Measurements from ENCODE around the gene SLC52A3. TPM values are rescaled to one million over a fixed set of nuclear protein-coding genes. Genes with fewer than 3 reads are reported as not detected.

Gene SLC52A3
- total RNA-seq, 1 experiment from 2014 or later = 7.7 TPM

GRCh38 chr20:761418-762381, 6.6 kb downstream of the SLC52A3 start (continued):
- no peak for TF ChIP-seq ESRRA (CRISPR knock-in tag; IDR thresholded peaks at IDR 0.05; ENCODE audit: borderline replicate concordance)

GRCh38 chr20:760751-761417, 7.4 kb downstream of the SLC52A3 start:
- Mint-ChIP-seq H3K27me3 (ENCODE audit: low read depth) (peaks cover 13% of the 10 kb centered on the region), H3K4me3 (peak overlapping the region; percentile 12; the same call in 1 of the 2 replicates), H3K36me3 (peaks cover 16% of the 10 kb centered on the region; the same call in 1 of the 2 replicates), H3K27ac (no peak overlapping the region), H3K9me3 (no peaks in the 10 kb centered on the region), H3K4me1 (peaks cover 11% of the 10 kb centered on the region)
- POLR2A ChIA-PET = no interaction called here
- DNase-seq (ENCODE audit: low spot score) (peak; percentile 76), ATAC-seq (peak; percentile 89)
- CTCF ChIA-PET = interaction anchor here (0.5 to 2.0 kb wide), 9 partner anchors 8 to 354 kb away, joined by 3 to 24 read pairs (median 3); no protein-coding TSS in a partner anchor
- TF ChIP-seq MAX (CRISPR knock-in tag; IDR thresholded peaks at IDR 0.05) (peak; percentile 29; the same call in 1 of the 2 replicates), ZNF416 (CRISPR knock-in tag; IDR thresholded peaks at IDR 0.05) (no peak), PRRX2 (CRISPR knock-in tag; IDR thresholded peaks at IDR 0.05) (no peak), IRF1 (CRISPR knock-in tag; IDR thresholded peaks at IDR 0.05) (peak; percentile 29; the same call in 1 of the 2 replicates), FOXP4 (CRISPR knock-in tag; IDR thresholded peaks at IDR 0.05) (no peak), CREM (CRISPR knock-in tag; IDR thresholded peaks at IDR 0.05) (no peak), CTCF (IDR thresholded peaks at IDR 0.05) (peak; percentile 100), TEAD1 (CRISPR knock-in tag; IDR thresholded peaks at IDR 0.05) (no peak), RORB (CRISPR knock-in tag; IDR thresholded peaks at IDR 0.05) (no peak), HMGXB4 (CRISPR knock-in tag; IDR thresholded peaks at IDR 0.05) (peak; percentile 66; the same call in 1 of the 2 replicates), FOXK1 (CRISPR knock-in tag; IDR thresholded peaks at IDR 0.05) (0 out of 2 replicates have a peak, but pooled peaks have one; percentile 48), SOX15 (CRISPR knock-in tag; IDR thresholded peaks at IDR 0.05) (no peak), STAT6 (CRISPR knock-in tag; conservative IDR thresholded peaks at IDR 0.05; ENCODE audit: low read depth) (no peak), ARID4B (CRISPR knock-in tag; IDR thresholded peaks at IDR 0.05; ENCODE audit: borderline replicate concordance) (no peak), TP53 (CRISPR knock-in tag; IDR thresholded peaks at IDR 0.05) (0 out of 2 replicates have a peak, but pooled peaks have one; percentile 34), ATF1 (CRISPR knock-in tag; IDR thresholded peaks at IDR 0.05) (no peak), E2F5 (CRISPR knock-in tag; IDR thresholded peaks at IDR 0.05) (peak; percentile 46; the same call in 1 of the 2 replicates)

Measured in WTC11 (cell line).